CD4-positive, alpha-beta T cell (primary cell): ENCODE measurements around the gene THBS2. TPM values are rescaled to one million over a fixed set of nuclear protein-coding genes. Genes with fewer than 3 reads are reported as not detected.

Experiments
- ATAC-seq: fragments of 200-7000 bp; cut with Tn5 transposase; one replicate; pipeline ENCODE4 v1.10.0; 2022; ENCODE audit warnings: mild to moderate bottlenecking; ENCODE audit not compliant: poor library complexity
- CTCF ChIA-PET: fragments of 350-600 bp; sonication (Branson Sonifier 250); formaldehyde crosslinking; loops from one replicate; lab custom pipeline; 2021; ENCODE audit warnings: antibody characterized with exemption, inconsistent platforms; lab: Charles Lee
- POLR2A ChIA-PET: fragments of 350-600 bp; sonication (Branson Sonifier 250); formaldehyde crosslinking; loops from one replicate; lab custom pipeline; 2021; ENCODE audit warnings: antibody characterized with exemption, inconsistent platforms; lab: Charles Lee
- DNase-seq, 14 experiments: peaks; one replicate each; pipeline ENCODE4 v3.0.0-alpha.2; 2013 to 2020; ENCODE audit warnings: mixed read lengths in 2 of 14
- H3K27ac ChIP-seq, 2 donors: one replicate each; pipeline versions ENCODE4 v1.5.1 to v1.7.0; 2013; ENCODE audit warnings: low read length in 2 of 2, low read depth in 1 of 2, mild to moderate bottlenecking in 1 of 2
- H3K27me3 ChIP-seq, 2 experiments: 1 replicate in 1 of 2; 2 replicates in 1 of 2; pipeline versions ENCODE4 v1.6.1 to v1.7.0; 2013; ENCODE audit warnings: low read length in 2 of 2, control low read depth in 1 of 2, mild to moderate bottlenecking in 1 of 2, moderate library complexity in 1 of 2; ENCODE audit not compliant: insufficient read depth in 2 of 2, control insufficient read depth in 1 of 2
- H3K36me3 ChIP-seq: one replicate; pipeline ENCODE4 v1.6.1; 2013; ENCODE audit warnings: low read length, control low read depth; ENCODE audit not compliant: insufficient read depth
- H3K4me1 ChIP-seq: one replicate; pipeline ENCODE4 v1.6.1; 2013; ENCODE audit warnings: low read length, control low read depth; ENCODE audit not compliant: insufficient read depth
- H3K4me3 ChIP-seq: one replicate; pipeline ENCODE4 v1.5.1; 2013; ENCODE audit warnings: mild to moderate bottlenecking, low read length, moderate library complexity
- H3K9me3 ChIP-seq, 2 experiments: 1 replicate in 1 of 2; 2 replicates in 1 of 2; pipeline versions ENCODE4 v1.6.1 to v1.7.0; 2013; ENCODE audit warnings: low read length in 2 of 2, mild to moderate bottlenecking in 2 of 2, control low read depth in 1 of 2, moderate library complexity in 1 of 2; ENCODE audit not compliant: control insufficient read depth in 1 of 2, insufficient read depth in 1 of 2
- H3K27ac Mint-ChIP-seq: one replicate; pipeline ENCODE4 v1.8.0; 2020; ENCODE audit warnings: mixed read lengths
- H3K27me3 Mint-ChIP-seq: one replicate; pipeline ENCODE4 v1.8.0; 2021; ENCODE audit warnings: mixed read lengths
- H3K36me3 Mint-ChIP-seq: one replicate; pipeline ENCODE4 v1.8.0; 2021; ENCODE audit warnings: low read depth, mixed read lengths
- H3K4me1 Mint-ChIP-seq: one replicate; pipeline ENCODE4 v1.8.0; 2021; ENCODE audit warnings: low read depth, mixed read lengths
- H3K4me3 Mint-ChIP-seq: one replicate; pipeline ENCODE4 v1.8.0; 2020; ENCODE audit warnings: mild to moderate bottlenecking, mixed read lengths
- H3K9me3 Mint-ChIP-seq: one replicate; pipeline ENCODE4 v1.8.0; 2020; ENCODE audit warnings: mixed read lengths
- CTCF ChIP-seq: fragments of 200-600 bp; IDR thresholded peaks from one replicate; pipeline ENCODE4 v1.8.0; 2022; ENCODE audit warnings: antibody characterized with exemption, mild to moderate bottlenecking
- intact Hi-C, 2 experiments: fragments of 100-400 bp; cut with DNase I in 1 of 2; cut with micrococcal nuclease in 1 of 2; formaldehyde crosslinking; loops; one replicate each; pipeline versions ENCODE4 v1.15.1 to v1.9.0; 2023 to 2025; cut with DNase I, micrococcal nuclease
- total RNA-seq, 174 experiments: library from RNA in 2 of 174; stranded (reverse) in 2 of 174; gene quantifications; one replicate each; pipeline ENCODE4 v1.2.3 and lab custom pipeline; 2021 to 2026

THBS2 gene
- total RNA-seq, 2 experiments from 2014 or later = not detected

- no peak overlapping the region for H3K4me3 Mint-ChIP-seq
- no peaks in the 10 kb centered on the region for H3K27me3 ChIP-seq
- no peak for ATAC-seq
These were observed 19.8 kb downstream of the THBS2 start for GRCh38 chr6:169233832-169234231.

DNA sequence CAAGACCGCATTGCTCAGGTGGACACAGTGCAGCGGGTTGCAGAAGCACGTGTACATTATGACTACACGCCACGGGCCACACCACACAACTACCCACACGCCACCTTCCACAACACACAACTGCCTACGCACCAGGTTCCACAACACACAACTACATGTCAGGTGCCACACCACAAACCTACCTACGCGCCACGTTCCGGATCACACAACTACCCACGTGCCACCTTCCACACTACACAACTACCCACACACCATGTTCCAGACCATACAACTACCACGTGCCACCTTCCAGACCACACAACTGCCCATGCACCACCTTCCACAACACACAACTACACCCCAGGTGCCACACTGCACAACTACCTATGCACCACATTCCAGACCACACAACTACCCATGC, 20.5 kb downstream of the THBS2 start:
- H3K4me1 Mint-ChIP-seq = no peaks in the 10 kb centered on the region
- no peak for TF ChIP-seq CTCF
- POLR2A ChIA-PET = no interaction called here

More at GRCh38 chr6:169233832-169234231, 19.8 kb downstream of the THBS2 start:
- intact Hi-C loops = no loop called here
- no peak overlapping the region for H3K27ac Mint-ChIP-seq
- no peaks in the 10 kb centered on the region for H3K4me1 Mint-ChIP-seq
- no peak for DNase-seq
- Histone ChIP-seq H3K4me3 (no peak overlapping the region), H3K27ac (no peak overlapping the region), H3K9me3 (peaks cover 0 to 45% of the 10 kb centered on the region in 2 experiments), H3K4me1 (no peaks in the 10 kb centered on the region), H3K36me3 (no peaks in the 10 kb centered on the region)
- H3K27me3 Mint-ChIP-seq = no peaks in the 10 kb centered on the region
- H3K36me3 Mint-ChIP-seq = no peaks in the 10 kb centered on the region
- TF ChIP-seq CTCF = no peak
- peaks cover 7% of the 10 kb centered on the region for H3K9me3 Mint-ChIP-seq
- POLR2A ChIA-PET = no interaction called here
- CTCF ChIA-PET = no interaction called here

DNA sequence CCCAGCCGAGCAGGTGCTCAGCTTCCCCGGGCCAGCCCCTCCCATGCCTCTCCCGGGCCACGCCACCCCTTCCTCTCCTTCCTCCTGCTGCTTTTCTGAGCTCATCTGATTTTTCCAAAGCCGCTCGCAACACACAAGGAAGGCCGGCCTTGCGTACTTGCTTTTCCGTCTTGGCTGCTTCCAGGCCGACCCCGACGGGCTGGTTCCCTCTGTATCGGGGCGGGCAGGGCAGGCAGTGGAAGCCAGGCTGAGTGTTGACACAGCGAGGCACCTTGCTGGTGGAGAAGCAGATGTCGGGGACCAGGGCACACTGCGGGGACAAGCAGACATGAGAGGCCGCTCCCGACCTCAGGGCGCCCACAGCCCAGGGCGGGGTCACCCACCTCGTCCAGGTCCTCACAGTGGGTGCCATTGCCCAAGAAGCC, 21.1 kb downstream of the THBS2 start:
- CTCF ChIA-PET = no interaction called here
- Histone ChIP-seq H3K27me3 (no peaks in the 10 kb centered on the region), H3K4me3 (no peak overlapping the region), H3K9me3 (peaks cover 0 to 45% of the 10 kb centered on the region in 2 experiments), H3K27ac (no peak overlapping the region), H3K36me3 (no peaks in the 10 kb centered on the region), H3K4me1 (no peaks in the 10 kb centered on the region)
- Mint-ChIP-seq H3K36me3 (no peaks in the 10 kb centered on the region), H3K9me3 (peaks cover 7% of the 10 kb centered on the region), H3K4me1 (no peaks in the 10 kb centered on the region), H3K27me3 (peaks cover 4% of the 10 kb centered on the region), H3K27ac (no peak overlapping the region), H3K4me3 (no peak overlapping the region)
- intact Hi-C loops = no loop called here
- TF ChIP-seq CTCF = no peak
- DNase-seq = no peak
- no peak for ATAC-seq
- POLR2A ChIA-PET = no interaction called here

More for the DNA sequence above, 20.5 kb downstream of the THBS2 start:
- Histone ChIP-seq H3K4me1 (no peaks in the 10 kb centered on the region), H3K27me3 (no peaks in the 10 kb centered on the region), H3K36me3 (no peaks in the 10 kb centered on the region), H3K9me3 (peaks cover 0 to 45% of the 10 kb centered on the region in 2 experiments), H3K4me3 (no peak overlapping the region), H3K27ac (no peak overlapping the region)
- CTCF ChIA-PET = no interaction called here
- Mint-ChIP-seq H3K36me3 (no peaks in the 10 kb centered on the region), H3K27ac (no peak overlapping the region), H3K9me3 (peaks cover 7% of the 10 kb centered on the region), H3K27me3 (peaks cover under 1% of the 10 kb centered on the region), H3K4me3 (no peak overlapping the region)
- no peak for ATAC-seq
- no peak for DNase-seq
- intact Hi-C loops = no loop called here
